Measurements from ENCODE around the gene SMIM12.

SMIM12 gene

DNA sequence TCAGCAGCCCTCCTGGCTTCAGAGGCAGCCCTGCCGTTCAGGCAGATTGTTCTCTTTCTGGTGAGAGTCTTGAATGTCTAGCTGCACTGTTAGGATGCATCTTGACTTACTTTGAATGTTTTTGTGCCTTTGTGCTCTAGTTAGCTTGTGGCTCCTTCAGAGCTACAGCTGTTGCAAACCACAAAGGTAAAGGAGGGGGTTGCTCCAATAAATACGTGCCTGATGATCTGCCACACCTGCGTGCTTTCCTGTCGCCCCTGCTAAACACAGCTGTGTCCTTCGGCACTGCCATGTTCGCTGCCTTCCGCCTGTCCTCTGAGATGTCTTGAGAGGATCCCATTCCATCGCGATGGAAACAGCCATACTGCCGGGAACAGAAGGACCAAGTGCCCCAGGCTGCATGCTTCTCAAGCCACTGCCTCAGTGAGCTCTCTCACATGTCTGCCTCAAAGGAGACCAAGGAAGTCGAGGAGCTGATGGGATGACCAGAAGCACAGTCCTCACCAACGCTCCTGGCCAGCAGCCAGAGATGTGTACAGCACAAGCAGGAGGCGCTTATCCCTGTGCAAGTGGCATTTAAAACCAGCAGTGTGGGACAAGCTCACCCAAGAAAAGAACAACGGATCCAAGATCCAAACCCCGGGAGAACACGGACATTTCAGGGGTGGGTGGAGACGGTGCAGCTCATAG lies 12.0 kb upstream of the SMIM12 start:
- DNase-seq, result no peak

DNA sequence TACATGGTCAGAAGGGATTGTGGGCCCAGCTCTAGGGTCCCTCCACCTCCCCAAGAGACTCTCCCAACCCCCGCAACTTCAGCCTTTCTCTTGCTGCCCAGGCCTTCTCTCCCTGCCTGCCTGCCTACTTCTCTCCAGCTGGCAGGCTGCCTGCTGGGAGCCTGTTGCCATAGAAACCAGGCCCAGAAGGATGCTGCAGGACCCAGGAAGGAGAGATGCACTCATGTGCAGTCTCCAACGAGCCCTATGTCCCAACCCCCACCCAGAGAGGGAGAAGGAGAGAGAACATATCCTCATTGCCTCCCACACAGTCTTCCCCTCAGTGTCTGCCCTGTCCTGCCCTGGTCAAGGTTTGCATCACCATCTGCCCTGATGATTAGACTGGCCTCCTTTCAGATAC lies 10.8 kb upstream of the SMIM12 start:
- DNase-seq, result no peak

DNA sequence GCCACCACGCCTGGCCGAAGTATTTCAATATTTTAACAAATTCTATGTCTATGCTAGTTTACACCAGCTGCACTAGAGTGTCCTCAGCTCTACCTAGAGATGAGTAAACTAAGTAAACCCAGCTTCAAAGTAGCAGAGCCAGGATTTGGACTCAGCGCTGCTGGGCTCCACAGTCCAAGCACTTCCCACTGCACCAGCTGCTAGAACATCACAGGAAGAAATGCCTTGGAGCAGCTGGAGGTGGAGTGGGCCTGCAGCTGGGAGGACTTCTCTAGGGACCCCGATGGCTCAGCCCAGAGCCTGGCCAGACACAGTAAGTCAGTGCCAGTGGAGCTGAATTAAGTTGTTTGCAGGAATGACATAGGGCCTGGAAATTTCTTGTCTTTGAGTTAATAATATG lies 10.2 kb upstream of the SMIM12 start:
- DNase-seq, result no peak

DNA sequence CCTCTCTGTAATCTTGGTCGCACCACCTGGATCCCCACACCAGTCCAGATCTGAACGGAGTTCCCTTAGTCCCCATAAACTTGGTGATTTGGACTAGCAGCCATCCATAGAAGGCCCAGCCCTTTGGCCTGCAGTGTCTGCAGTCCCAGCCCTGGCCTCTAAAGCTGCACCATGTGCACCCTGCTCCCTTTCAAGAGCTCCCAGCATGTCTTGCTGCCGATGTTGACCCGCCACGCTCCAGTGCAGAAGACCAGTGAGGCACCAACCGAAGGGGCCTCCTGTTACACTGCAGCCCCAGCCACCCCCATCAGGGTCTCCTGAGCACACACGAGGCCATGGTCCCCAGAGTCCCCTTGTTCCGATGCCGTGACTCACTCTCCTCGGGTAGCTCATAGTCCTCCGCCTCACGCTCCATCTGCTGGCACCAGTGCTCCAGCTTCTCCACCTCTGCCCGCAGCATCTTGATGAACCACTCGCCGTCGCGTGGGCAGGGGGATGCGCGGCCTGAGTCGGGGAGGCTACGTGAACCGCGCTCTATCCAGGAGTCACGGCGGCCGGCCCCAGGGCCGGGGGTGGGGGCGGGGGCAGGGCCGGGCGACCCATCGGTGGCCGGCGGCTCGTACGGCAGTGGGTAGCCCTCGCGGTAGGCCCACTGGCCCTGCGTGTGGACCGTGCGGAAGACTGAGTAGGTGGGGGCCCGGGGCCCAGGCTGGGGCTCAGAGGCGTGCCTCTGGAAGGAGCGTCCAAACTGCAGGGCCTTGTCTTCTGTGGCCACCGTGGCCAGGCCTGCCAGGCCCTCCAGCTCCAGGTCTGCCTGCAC lies 8.9 kb upstream of the SMIM12 start:
- DNase-seq, result no peak

DNA sequence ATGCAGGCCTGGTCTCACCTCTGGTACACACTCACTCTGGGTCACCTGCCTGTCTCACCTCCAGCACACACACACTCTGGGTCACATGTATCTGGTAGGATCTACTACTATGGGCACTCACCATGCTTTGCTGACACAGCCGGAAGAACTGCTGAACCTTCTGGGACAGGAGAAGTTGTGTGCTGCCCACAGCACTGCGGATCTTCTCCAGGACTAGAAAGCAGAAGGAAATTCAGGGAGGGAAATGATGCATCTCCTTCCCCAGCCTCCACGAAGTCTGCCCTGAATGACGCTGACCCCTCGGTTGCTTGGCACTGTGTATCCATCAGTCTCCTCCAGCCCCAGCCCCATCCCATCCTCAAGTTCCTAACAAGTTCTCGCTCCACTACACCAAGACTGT lies 7.9 kb upstream of the SMIM12 start:
- no peak for DNase-seq

DNA sequence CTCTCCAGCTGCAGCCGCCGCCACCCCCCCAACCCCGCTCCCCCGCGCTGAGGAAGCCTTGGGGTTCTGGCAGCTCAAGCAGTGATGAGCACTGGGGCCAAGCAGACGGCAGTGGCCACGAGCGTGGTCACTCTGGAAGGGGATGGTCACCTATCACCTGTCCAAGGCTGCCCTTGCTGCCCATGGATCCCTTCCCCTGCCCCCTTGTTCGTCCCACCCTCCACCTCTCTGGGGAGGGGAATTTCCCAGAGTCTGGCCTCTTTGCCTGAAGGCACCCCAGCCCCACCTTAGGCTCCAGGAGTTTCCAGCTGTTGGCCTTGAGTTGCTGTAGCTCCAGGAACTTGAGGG lies 7.2 kb upstream of the SMIM12 start:
- DNase-seq, result no peak

DNA sequence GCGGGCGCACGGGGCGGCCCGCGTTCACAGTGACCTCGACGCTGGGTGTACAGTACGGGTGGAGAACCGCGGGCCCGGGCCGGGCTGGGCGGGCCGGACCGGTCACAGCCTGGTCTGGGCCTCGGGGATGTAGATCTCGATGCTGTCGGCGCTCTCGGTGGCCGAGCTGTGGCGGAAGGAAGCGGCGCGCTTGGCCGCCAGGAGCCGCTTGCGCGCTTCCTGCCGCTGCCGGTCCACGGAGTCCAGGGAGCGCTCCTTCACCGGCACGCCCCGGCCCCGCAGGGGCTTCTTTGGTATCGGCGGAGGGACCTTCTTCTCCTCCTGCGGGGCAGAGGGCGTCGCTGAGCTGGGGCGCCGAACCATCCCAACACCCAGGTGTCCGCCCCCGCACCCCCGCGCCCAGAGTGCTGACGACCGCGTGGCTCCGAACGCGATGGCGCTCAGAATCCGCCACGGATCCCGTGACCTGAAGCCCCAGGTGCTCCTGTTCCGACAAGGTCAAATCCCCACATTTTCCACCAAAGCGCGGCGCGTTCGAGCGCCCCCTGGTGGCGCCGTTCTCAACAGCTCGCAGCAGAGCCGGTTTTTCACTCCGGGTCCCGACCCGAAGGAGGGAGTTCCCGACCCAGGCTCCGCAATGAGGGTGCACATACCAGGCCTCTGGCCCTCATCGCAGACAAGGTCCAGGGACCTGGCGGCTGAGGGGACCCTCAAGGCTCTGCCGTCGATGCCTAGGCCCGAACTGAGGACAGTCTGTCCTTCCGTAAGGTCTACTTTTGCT lies 6.6 kb upstream of the SMIM12 start:
- DNase-seq, result peak; percentile 59

DNA sequence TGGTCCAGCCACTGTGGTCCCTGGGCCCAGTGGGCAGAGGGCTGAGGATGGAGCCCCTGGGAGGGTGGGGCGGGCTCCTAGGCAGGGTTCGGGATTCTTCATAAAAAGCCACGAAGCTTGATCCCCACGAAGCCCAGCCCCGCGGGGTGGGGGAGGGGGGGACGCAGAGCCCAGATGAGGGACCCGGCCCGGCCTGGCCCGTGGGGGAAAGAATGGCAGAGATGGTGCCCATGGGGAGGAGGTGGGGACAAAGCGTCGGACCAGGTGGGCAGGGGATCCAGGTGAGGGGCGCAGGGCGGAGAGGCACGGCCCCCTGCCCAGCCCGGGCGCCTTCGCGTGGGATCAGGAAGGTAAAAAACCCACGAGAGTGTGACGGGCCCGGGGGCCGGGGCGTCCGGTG lies 6.0 kb upstream of the SMIM12 start:
- DNase-seq, result no peak

DNA sequence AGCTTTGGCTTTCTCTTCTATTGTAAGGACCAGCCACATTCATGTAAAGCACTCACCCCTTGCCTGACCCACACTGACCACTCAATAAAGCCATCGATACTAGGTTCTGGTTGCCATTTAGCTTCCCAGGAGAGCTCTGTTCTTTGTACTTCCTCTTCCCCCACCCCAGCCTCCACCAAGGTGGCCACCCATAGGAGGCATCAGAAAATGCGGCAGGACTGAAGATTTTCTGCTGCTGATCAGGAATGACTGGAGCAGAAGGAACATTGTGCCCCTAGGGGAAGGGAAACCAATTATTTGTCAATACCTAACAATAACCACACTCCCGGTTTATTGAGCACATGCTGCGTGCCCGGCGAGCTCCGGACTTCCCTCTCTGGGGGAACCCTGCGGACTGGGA lies 5.2 kb upstream of the SMIM12 start:
- no peak for DNase-seq

DNA sequence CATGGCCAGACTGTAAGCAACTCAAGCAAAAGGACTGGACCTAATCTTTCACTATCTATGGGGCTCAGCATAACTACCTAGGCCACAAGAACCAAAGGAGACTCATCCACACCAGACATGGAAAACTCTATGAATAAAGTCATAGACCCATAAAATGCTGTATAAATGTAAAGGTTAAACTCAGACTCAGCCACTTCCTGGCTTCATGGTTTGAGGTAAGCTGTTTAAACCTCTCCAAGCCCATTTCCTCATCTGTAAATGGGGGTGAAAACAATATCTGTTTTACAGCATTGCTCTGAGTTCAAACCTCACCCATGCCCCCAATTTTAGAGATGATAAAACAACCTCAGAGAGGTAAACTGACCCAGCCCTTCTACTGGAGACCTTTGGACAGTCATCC lies 4.0 kb upstream of the SMIM12 start:
- no peak for DNase-seq

DNA sequence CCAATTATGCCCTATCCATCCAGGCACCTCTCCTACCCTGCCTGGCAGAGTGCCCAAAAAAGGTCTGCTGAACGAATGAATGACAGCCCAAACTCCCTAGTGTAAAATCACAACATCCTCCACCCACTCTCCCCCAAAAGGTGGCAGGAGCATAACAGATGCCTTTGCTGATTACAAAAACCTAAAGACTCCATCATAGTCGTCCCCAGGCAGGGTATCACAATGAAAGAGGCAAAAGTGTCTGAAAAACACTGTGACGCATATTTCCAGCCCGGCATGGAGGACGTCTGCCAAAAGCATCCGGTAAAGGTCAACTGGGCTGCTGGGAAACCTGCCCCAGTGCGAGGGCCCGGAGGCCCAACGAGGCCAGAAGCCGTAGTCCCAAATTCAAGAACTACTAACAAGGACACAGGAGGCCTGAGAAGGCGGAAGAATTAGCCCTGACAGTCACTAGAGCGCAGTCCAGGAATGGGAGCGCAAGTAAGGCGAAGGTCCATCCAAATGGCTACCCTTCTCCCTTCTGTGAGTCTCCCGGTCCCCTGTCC lies 576 bp downstream of the SMIM12 start:
- peak; percentile 5 for DNase-seq

DNA sequence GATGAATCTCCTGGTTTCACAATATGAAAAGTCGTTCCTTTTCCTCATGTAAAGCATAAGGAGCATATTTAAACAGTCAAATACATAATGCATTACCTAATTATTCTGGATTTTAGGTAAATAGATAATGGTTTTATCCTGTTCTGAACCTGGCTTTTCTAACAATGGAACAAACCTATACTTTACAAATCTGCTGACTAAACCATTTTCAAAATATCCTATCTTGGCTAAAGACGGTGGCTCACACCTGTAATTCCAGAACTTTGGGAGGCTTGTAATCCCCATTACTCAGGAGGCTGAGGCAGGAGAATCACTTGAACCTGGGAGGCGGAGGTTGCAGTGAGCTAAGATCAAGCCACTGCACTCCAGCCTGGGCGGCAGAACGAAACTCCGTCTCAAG lies 2.9 kb downstream of the SMIM12 start:
- no peak for DNase-seq

DNA sequence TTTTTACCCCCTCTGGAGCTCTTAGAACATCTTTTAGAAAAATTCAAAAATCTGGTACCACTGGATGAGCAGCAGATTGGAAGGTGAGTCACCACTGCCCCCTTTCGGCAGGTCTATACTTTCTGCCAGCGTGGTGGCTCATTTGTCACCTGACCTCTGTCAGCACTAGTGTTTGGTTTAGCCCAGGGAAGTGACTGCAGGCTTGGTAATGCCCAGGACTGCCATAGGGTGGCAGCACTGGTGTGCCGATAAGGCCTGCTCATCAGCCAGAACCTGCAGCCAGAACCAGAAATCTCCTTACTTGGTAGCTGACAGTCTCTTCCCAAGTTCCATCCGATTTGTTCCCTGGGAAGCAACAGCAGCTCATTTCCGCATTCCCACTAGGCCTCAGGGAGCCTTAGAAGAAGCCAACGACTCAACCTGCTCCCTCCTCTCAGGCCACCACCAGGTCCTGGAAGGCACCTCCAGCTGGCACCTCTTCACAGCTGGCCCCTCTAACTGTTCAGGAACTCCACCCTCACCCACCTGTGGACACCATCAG lies 6.8 kb downstream of the SMIM12 start:
- DNase-seq, result peak; percentile 89

DNA sequence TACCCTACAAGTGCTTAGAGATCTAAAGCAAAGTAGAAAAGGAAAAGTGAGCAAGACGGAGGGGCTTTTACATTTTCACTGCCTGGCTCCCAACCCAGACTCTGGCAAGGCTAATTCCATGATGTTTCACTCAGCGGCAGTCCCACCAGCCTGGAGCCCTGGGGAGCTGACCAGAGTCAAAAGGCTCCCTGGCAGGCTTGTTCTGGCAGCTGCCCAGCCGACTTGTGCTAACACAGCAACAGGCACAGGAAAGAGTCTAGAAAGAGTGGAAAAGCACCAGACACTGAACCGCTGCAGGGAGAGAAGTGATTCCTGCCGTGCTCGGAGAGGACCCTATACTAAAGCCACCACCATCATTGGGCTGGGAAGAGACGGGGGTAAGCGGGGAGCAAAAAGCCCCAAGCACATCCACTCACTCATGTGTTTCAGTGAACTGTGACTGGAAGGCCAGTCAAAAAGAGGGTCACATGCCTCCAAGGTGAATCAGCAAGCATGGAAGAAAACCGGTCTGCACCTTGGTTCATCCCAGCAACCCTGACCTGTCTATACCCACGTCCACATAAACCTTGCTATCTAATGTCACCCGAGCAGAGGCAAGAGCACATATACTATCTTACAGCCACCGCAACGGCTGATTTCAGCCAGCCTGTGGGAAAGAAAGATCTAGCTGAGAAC lies 8.0 kb downstream of the SMIM12 start:
- DNase-seq, result no peak

DNA sequence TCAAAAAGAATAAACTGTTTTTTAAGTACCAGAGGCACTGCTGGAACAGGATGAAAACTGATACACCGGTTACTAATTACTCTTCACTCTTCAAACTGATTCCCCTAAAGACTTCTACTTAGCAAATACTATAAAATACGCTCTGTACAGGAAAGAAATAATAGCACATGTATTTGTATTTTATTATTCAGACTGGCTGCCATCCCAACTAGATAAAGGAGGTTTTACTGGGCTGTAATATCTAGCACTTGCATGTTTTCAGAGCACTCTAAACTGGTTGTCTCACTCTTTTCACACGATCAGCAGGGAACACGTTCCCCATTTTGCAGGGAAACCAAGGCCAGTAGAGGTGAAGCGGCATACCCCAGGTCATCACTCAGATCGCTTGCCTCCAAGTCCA lies 9.2 kb downstream of the SMIM12 start:
- no peak for DNase-seq

DNA sequence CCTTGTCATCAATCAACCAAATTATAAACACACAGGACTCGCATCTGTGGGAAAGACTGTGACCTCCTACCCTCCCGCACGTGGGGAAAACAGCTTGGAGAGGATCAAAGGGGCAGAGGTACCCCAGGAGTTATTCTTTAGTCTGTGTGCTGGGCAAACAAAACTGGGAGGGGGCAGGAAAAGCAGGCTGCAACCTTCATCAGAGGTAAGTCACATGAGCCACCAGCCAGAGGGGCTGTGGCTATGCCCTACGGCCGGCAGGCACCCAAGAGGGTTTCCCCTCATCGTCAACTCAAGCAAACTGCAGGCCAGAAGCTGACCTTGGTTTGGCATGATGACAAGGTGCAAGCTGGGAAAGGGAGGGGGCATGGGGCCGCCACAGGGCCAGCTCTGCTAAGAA lies 12.5 kb downstream of the SMIM12 start:
- no peak for DNase-seq

DNA sequence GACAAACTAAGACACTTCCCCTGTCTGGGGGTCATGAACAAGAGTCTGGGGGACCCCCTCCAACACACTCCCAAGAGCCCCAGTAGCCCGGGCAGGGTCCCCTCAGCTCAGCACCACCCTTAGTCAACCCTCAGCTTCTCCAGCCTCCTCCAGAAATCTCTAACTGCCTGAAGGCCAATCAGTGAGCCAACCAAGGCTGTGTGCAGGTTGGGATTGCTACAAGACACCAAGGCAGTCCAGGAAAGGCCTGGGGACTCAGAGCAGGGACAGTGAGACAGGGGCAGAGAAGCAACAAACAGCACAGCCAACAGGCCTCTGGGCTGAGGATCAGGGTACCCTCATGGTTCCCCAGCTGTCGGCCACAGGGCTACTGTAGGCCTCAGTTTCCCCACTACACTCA lies 13.3 kb downstream of the SMIM12 start:
- DNase-seq, result no peak

DNA sequence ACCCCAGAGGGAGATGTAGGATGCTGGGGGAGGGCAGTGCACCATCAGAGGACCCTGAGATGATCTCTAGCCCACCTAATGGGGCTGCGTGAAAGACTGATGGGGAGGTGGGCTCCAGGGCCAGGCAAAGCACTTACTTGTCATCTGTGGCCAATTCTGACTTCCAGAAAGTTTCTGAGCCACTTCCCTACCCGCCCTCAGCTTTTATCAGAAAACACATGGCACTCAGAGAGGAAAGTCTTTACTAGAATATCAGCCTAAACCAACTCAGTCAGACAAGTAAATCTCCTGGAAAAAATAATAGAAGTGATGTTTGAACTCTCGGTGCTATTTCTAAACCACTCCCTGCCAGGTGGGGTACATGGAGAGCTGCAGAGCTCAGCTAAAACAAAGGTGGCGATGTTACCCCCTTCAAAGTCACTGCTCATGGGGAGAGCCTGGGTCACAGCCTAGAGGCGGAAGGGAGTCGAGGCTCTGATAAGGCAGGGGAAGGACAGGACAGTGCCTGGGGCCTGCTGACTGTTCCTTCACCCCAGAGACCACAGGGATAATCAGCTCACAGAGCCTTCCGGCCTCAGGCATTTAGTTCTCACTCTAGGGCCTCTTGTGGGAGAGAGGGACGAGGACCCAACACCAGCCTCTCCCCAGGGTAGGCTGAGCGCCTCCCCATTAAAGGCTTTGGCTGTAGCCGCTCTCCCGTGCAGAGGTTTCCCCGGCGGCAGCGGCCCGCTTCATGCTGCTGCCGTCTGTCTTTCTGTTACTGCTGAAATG lies 14.2 kb downstream of the SMIM12 start:
- no peak for DNase-seq

DNA sequence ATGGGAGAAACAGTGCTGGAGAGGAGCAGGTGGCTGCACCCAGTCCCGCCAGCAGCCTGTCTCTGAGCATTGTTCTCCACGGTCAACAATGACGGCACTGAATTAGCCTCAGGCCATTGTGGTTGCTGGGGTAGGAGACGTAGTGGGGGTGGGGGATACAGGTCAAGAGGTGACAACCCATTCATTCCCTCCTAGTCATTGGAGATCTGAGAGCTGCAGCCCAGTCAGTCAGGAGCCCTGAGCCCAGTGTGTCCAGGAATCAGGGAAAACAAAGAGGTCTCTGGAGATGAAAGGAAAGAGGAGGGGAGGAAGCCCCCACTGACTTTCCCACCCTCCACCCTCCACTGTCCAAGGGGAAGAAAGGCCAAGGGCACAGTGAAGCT lies 15.3 kb downstream of the SMIM12 start:
- DNase-seq, result no peak

DNA sequence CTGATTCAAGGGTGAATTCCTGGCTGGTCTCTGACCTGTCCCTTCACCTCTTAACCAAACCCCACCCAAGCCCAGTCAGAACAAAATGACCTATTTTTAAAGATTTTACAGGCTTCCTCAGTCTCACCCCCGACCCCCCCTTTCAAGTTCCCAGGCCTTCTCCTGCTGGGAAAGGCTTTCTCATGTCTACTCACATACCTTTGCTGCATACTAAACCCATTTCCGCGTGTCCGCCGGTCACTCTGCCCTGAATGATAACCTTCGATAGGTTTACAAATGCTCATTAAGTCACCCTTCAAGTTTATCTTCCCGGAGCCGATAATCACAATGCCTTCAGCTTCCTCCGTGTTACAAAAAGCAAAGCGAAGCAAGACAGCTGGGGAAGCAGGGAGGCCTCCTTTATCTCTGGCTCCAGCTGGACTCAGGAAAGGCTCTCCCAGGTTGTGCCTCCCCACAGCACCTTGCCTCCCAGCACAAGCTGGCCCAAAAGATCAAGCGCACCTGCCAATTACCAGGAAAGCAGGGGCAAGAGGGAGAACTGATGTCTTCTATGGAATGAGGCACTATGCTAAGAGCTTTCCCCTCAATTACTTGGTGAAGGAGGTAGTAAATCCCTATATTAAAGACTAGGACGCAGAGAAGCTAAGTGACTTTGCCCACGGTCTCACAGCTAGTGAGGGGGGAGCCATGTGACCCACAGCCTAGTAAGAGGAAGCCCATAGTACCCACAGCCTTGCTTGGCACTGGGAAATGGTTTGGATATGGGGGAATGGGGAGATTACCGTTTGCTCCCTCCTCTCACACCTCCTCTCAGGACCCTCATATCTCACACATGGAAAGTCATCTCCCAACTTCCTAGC lies 15.9 kb downstream of the SMIM12 start:
- DNase-seq, result no peak

DNA sequence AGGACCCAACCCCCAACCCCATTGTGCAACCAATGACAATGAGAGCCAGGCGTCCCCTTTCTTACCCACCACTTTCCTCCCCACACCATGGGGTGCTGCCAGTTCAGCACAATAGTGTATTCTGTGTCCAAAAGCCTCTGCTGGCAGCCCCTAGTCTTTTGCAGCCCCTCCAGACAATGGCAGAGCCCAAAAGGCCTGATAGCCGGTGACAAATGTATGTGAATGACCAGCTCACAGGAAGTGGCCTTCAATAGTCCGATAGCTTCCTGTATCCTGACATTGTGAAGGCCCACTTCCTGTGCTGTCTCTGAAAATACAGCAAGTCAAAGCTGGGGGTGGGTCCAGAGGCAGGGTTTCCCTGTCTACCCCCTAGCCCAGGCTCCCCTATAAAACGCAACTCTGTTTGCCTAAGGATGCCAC lies 16.6 kb downstream of the SMIM12 start:
- DNase-seq, result no peak

Data from fibroblast of skin of right quadriceps (primary cell).